DND-41 (cell line): ENCODE data around the gene RBFOX2.

Experiments used
- ATAC-seq: fragments of 200-7000 bp; cut with Tn5 transposase; 3 replicates; pipeline ENCODE4 v1.9.1; 2021; ENCODE audit warnings: low read depth; ENCODE audit not compliant: insufficient read depth
- DNase-seq: peaks from one replicate; pipeline ENCODE4 v3.0.0-alpha.2; 2020
- H2AFZ ChIP-seq: 2 replicates; pipeline ENCODE4 v1.6.0; 2012; ENCODE audit warnings: low read depth, low read length
- H3K27ac ChIP-seq: 2 replicates; pipeline ENCODE4 v1.5.1; 2012; ENCODE audit warnings: low read length, inconsistent platforms
- H3K27me3 ChIP-seq: fragments of 200-600 bp; sonication (generic); 2 replicates; pipeline ENCODE4 v1.6.0; 2012; ENCODE audit warnings: low read length, mild to moderate bottlenecking, inconsistent platforms; ENCODE audit not compliant: insufficient read depth, poor library complexity
- H3K36me3 ChIP-seq: 2 replicates; pipeline ENCODE4 v1.5.1; 2012; ENCODE audit warnings: low read length, inconsistent platforms; ENCODE audit not compliant: insufficient read depth
- H3K4me1 ChIP-seq: 2 replicates; pipeline ENCODE4 v1.5.1; 2012; ENCODE audit warnings: mild to moderate bottlenecking, low read length; ENCODE audit not compliant: insufficient read depth
- H3K4me2 ChIP-seq: 2 replicates; pipeline ENCODE4 v1.6.0; 2012; ENCODE audit warnings: mild to moderate bottlenecking, moderate library complexity, low read length, inconsistent platforms; ENCODE audit not compliant: insufficient read depth
- H3K4me3 ChIP-seq, 2 experiments: fragments of 200-600 bp in 1 of 2; shearing (Covaris generic) in 1 of 2; 2 replicates each; pipeline ENCODE4 v1.5.1; 2012 to 2016; ENCODE audit warnings: inconsistent platforms in 2 of 2, low read length in 2 of 2, mild to moderate bottlenecking in 2 of 2, low read depth in 1 of 2, moderate library complexity in 1 of 2
- H3K79me2 ChIP-seq: 2 replicates; pipeline ENCODE4 v1.6.0; 2012; ENCODE audit warnings: low read length, inconsistent platforms; ENCODE audit not compliant: insufficient read depth
- H3K9ac ChIP-seq: 2 replicates; pipeline ENCODE4 v1.6.0; 2012; ENCODE audit warnings: low read depth, mild to moderate bottlenecking, inconsistent platforms, low read length, moderate library complexity
- H3K9me3 ChIP-seq: 2 replicates; pipeline ENCODE4 v1.5.1; 2012; ENCODE audit warnings: low read length, moderate library complexity, mild to moderate bottlenecking, inconsistent platforms; ENCODE audit not compliant: insufficient read depth, severe bottlenecking
- H4K20me1 ChIP-seq: 2 replicates; pipeline ENCODE4 v1.6.0; 2012; ENCODE audit warnings: low read length; ENCODE audit not compliant: insufficient read depth
- CTCF ChIP-seq: IDR thresholded peaks from 2 replicates; pipeline ENCODE4 v1.5.1; 2012; ENCODE audit warnings: borderline replicate concordance, low read length, moderate library complexity, mild to moderate bottlenecking; ENCODE audit not compliant: poor library complexity, severe bottlenecking; ENCODE audit errors: extremely low read depth
- EZH2 ChIP-seq: IDR thresholded peaks from 3 replicates; pipeline ENCODE4 v1.6.1; 2012; ENCODE audit warnings: borderline replicate concordance, low read depth, mild to moderate bottlenecking, moderate library complexity, low read length, inconsistent platforms; ENCODE audit not compliant: severe bottlenecking

Gene RBFOX2

DNA sequence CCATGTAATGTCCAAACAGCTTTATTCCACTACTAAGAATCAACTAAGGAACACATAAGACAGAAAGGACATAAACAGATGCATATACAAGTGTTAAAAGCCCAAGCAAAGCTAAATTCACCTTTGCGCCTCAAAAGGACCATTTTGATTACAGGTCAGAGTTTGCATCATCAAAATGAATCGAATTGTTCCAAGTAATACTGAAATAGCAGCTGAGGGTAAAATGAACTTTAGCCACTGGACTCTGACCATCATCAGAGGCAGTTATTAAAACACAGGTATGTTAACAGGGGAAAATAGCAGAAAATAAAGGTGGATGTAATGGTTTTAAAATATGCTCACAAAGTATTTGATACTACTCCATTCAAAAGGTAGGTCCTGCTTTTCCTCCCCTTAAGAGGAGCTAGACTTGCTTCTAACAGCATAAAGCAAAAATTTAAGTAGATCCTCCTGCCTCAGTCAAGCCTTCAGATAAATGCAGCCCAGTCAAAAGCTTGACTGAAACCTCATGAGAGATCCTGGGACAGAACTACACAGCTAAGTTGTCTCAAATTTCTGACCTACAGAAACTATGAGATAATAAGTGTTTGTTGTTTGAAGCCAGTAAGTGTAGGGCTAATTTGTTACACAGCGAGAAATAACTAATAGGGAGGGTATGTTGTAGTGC is 35.4 kb downstream of the RBFOX2 start:
- DNase-seq (no peak), ATAC-seq (no peak)
- TF ChIP-seq CTCF (no peak), EZH2 (no peak)
- Histone ChIP-seq H3K4me2 (no peak overlapping the region), H3K9ac (no peak overlapping the region), H3K4me1 (no peaks in the 10 kb centered on the region), H4K20me1 (no peaks in the 10 kb centered on the region), H3K36me3 (no peaks in the 10 kb centered on the region), H3K9me3 (no peaks in the 10 kb centered on the region), H3K79me2 (no peaks in the 10 kb centered on the region), H3K27ac (no peak overlapping the region), H3K4me3 (no peak overlapping the region), H3K27me3 (peaks cover 2% of the 10 kb centered on the region), H2AFZ (no peak overlapping the region)

- no peak overlapping the region for H3K27ac ChIP-seq
- DNase-seq (no peak), ATAC-seq (no peak)
- no peak overlapping the region for H3K4me2 ChIP-seq
- TF ChIP-seq CTCF, result no peak
- no peak for TF ChIP-seq EZH2
- H3K4me1 ChIP-seq, result no peaks in the 10 kb centered on the region
- no peak overlapping the region for H3K9ac ChIP-seq
- H4K20me1 ChIP-seq, result no peaks in the 10 kb centered on the region
- no peak overlapping the region for H3K4me3 ChIP-seq
- no peaks in the 10 kb centered on the region for H3K79me2 ChIP-seq
- no peaks in the 10 kb centered on the region for H3K9me3 ChIP-seq
- no peak overlapping the region for H2AFZ ChIP-seq
- no peaks in the 10 kb centered on the region for H3K36me3 ChIP-seq
- H3K27me3 ChIP-seq, result peaks cover 2% of the 10 kb centered on the region
Observed at GRCh38 chr22:35991168-35991567, 37.5 kb downstream of the RBFOX2 start.

DNA sequence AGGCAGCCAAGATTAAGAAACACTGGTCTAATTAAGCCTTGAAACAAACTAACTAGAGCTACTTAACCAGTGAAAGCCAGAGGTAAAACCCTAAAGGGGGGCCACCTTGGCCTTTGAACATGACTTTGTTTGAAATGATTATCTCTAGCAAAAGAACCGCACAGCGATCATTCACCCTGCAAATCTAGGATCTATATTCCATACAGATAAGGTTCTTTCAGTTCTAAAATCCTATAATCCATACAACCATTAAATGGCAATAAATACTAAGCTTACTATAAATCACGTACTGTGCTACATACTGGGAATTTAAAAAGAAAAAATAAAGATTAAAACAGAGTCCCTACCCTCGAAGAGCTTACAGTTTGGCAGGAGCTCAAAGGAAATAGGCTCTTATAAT is 40.6 kb downstream of the RBFOX2 start:
- no peak overlapping the region for H2AFZ ChIP-seq
- H3K4me2 ChIP-seq, result no peak overlapping the region
- no peaks in the 10 kb centered on the region for H3K79me2 ChIP-seq
- ATAC-seq (no peak), DNase-seq (no peak)
- no peaks in the 10 kb centered on the region for H3K4me1 ChIP-seq
- no peak overlapping the region for H3K4me3 ChIP-seq
- TF ChIP-seq CTCF (no peak), EZH2 (no peak)
- no peaks in the 10 kb centered on the region for H4K20me1 ChIP-seq
- H3K27ac ChIP-seq, result no peak overlapping the region
- H3K9me3 ChIP-seq, result no peaks in the 10 kb centered on the region
- H3K36me3 ChIP-seq, result no peaks in the 10 kb centered on the region
- peaks cover 3% of the 10 kb centered on the region for H3K27me3 ChIP-seq
- H3K9ac ChIP-seq, result no peak overlapping the region
